WTC11 (cell line): ENCODE data around the gene CDY2B. TPM values are rescaled to one million over a fixed set of nuclear protein-coding genes. Genes with fewer than 3 reads are reported as not detected.
"Not testable (repeated sequence)": the region's sequence is repeated elsewhere in the genome, so short reads cannot be mapped to it uniquely, and the experiment has no call there.

Experiments
- ATAC-seq: fragments of 200-7000 bp; cut with Tn5 transposase; 2 replicates; pipeline ENCODE4 v1.10.0; 2021; ENCODE audit warnings: mild to moderate bottlenecking, moderate library complexity
- Bru-seq: library from RNA; stranded (reverse); fragments of 400-500 nt; gene quantifications from one replicate; lab custom pipeline; 2021; lab: Mats Ljungman, UMichigan
- CTCF ChIA-PET: fragments of 300-600 bp; sonication (Branson Sonifier 250); formaldehyde crosslinking; loops from one replicate; lab custom pipeline; 2021; ENCODE audit warnings: antibody characterized with exemption; lab: Charles Lee
- POLR2A ChIA-PET: fragments of 350-600 bp; sonication (Branson Sonifier 250); formaldehyde crosslinking; loops from one replicate; lab custom pipeline; 2021; ENCODE audit warnings: antibody characterized with exemption; lab: Charles Lee
- DNase-seq: peaks from one replicate; pipeline ENCODE4 v3.0.0; 2021; ENCODE audit warnings: low spot score
- H3K27ac Mint-ChIP-seq: 2 replicates; pipeline ENCODE4 v1.8.0; 2021; ENCODE audit warnings: mixed read lengths
- H3K27me3 Mint-ChIP-seq: 2 replicates; pipeline ENCODE4 v1.8.0; 2021; ENCODE audit warnings: low read depth, mild to moderate bottlenecking, moderate library complexity, mixed read lengths
- H3K36me3 Mint-ChIP-seq: 2 replicates; pipeline ENCODE4 v1.8.0; 2021; ENCODE audit warnings: mixed read lengths
- H3K4me1 Mint-ChIP-seq: 2 replicates; pipeline ENCODE4 v1.8.0; 2022; ENCODE audit warnings: mixed read lengths
- H3K4me3 Mint-ChIP-seq: 2 replicates; pipeline ENCODE4 v1.8.0; 2021; ENCODE audit warnings: mild to moderate bottlenecking, moderate library complexity, mixed read lengths
- H3K9me3 Mint-ChIP-seq: 2 replicates; pipeline ENCODE4 v1.8.0; 2021; ENCODE audit warnings: mixed read lengths
- long read RNA-seq, 3 experiments: library from RNA in 1 of 3; library from capped mRNA in 1 of 3; library from polyadenylated mRNA in 1 of 3; unstranded in 2 of 3; stranded (forward) in 1 of 3; transcript quantifications; one replicate each; pipeline ENCODE4 v2.0.0, GENCODE V29; 2021
- total RNA-seq: library from RNA; stranded (reverse); gene quantifications from 3 replicates; pipeline ENCODE4 v1.2.3, GENCODE V29; 2021

Gene CDY2B
- total RNA-seq (not detected in 3 replicates), Bru-seq, nascent RNA (not detected)
- long read RNA-seq, experiment 1, result 0 reads
- long read RNA-seq, experiment 2, result 0 reads
- long read RNA-seq, experiment 3, result 0 reads

GRCh38 chrY:17880120-17880519 lies at the start of gene CDY2B:
CDY2B (minus strand) TSS chrY:17880220; CDS start chrY:17879892, 328 bp downstream.
- H3K27ac Mint-ChIP-seq, H3K27me3 Mint-ChIP-seq, POLR2A ChIA-PET, CTCF ChIA-PET, H3K4me1 Mint-ChIP-seq, ATAC-seq, DNase-seq, H3K4me3 Mint-ChIP-seq, H3K36me3 Mint-ChIP-seq, H3K9me3 Mint-ChIP-seq: not testable (repeated sequence)

- CTCF ChIA-PET, DNase-seq, H3K27ac Mint-ChIP-seq, H3K4me3 Mint-ChIP-seq, ATAC-seq, H3K36me3 Mint-ChIP-seq, H3K27me3 Mint-ChIP-seq, POLR2A ChIA-PET, H3K4me1 Mint-ChIP-seq, H3K9me3 Mint-ChIP-seq: not testable (repeated sequence)
Measured at GRCh38 chrY:17908009-17908408, 28.0 kb upstream of the CDY2B start.

- POLR2A ChIA-PET, H3K27me3 Mint-ChIP-seq, ATAC-seq, H3K9me3 Mint-ChIP-seq, H3K27ac Mint-ChIP-seq, H3K4me3 Mint-ChIP-seq, DNase-seq, CTCF ChIA-PET, H3K36me3 Mint-ChIP-seq, H3K4me1 Mint-ChIP-seq: not testable (repeated sequence)
Measured at GRCh38 chrY:17907351-17907750, 27.3 kb upstream of the CDY2B start.

GRCh38 chrY:17881697-17882096 lies 1.7 kb upstream of the CDY2B start:
- H3K4me3 Mint-ChIP-seq, H3K9me3 Mint-ChIP-seq, H3K36me3 Mint-ChIP-seq, H3K27ac Mint-ChIP-seq, H3K4me1 Mint-ChIP-seq, CTCF ChIA-PET, POLR2A ChIA-PET, H3K27me3 Mint-ChIP-seq, DNase-seq, ATAC-seq: not testable (repeated sequence)

GRCh38 chrY:17876767-17877166 lies 3.3 kb downstream of the CDY2B start:
- H3K4me1 Mint-ChIP-seq, CTCF ChIA-PET, H3K27me3 Mint-ChIP-seq, H3K36me3 Mint-ChIP-seq, DNase-seq, H3K9me3 Mint-ChIP-seq, ATAC-seq, POLR2A ChIA-PET, H3K4me3 Mint-ChIP-seq, H3K27ac Mint-ChIP-seq: not testable (repeated sequence)

- H3K27ac Mint-ChIP-seq, POLR2A ChIA-PET, ATAC-seq, DNase-seq, H3K27me3 Mint-ChIP-seq, CTCF ChIA-PET, H3K4me3 Mint-ChIP-seq, H3K4me1 Mint-ChIP-seq, H3K9me3 Mint-ChIP-seq, H3K36me3 Mint-ChIP-seq: not testable (repeated sequence)
Measured at GRCh38 chrY:17875401-17875800, 4.6 kb downstream of the CDY2B start.

- H3K4me3 Mint-ChIP-seq, H3K27me3 Mint-ChIP-seq, H3K9me3 Mint-ChIP-seq, POLR2A ChIA-PET, H3K4me1 Mint-ChIP-seq, ATAC-seq, CTCF ChIA-PET, DNase-seq, H3K36me3 Mint-ChIP-seq, H3K27ac Mint-ChIP-seq: not testable (repeated sequence)
Measured at GRCh38 chrY:17871194-17871903, 8.7 kb downstream of the CDY2B start.

GRCh38 chrY:17870737-17871136 lies 9.3 kb downstream of the CDY2B start:
- H3K4me3 Mint-ChIP-seq, H3K9me3 Mint-ChIP-seq, DNase-seq, POLR2A ChIA-PET, H3K27me3 Mint-ChIP-seq, H3K27ac Mint-ChIP-seq, CTCF ChIA-PET, ATAC-seq, H3K4me1 Mint-ChIP-seq, H3K36me3 Mint-ChIP-seq: not testable (repeated sequence)

GRCh38 chrY:17867850-17868249 lies 12.2 kb downstream of the CDY2B start:
- POLR2A ChIA-PET, H3K4me3 Mint-ChIP-seq, H3K36me3 Mint-ChIP-seq, H3K4me1 Mint-ChIP-seq, DNase-seq, ATAC-seq, H3K9me3 Mint-ChIP-seq, H3K27ac Mint-ChIP-seq, CTCF ChIA-PET, H3K27me3 Mint-ChIP-seq: not testable (repeated sequence)

- H3K9me3 Mint-ChIP-seq, DNase-seq, H3K27ac Mint-ChIP-seq, ATAC-seq, CTCF ChIA-PET, H3K27me3 Mint-ChIP-seq, H3K36me3 Mint-ChIP-seq, H3K4me1 Mint-ChIP-seq, H3K4me3 Mint-ChIP-seq, POLR2A ChIA-PET: not testable (repeated sequence)
Measured at GRCh38 chrY:17860634-17861033, 19.4 kb downstream of the CDY2B start.

- H3K27me3 Mint-ChIP-seq, DNase-seq, H3K36me3 Mint-ChIP-seq, CTCF ChIA-PET, H3K4me1 Mint-ChIP-seq, ATAC-seq, H3K9me3 Mint-ChIP-seq, POLR2A ChIA-PET, H3K4me3 Mint-ChIP-seq, H3K27ac Mint-ChIP-seq: not testable (repeated sequence)
Measured at GRCh38 chrY:17856963-17857848, 22.8 kb downstream of the CDY2B start.

- POLR2A ChIA-PET, H3K27ac Mint-ChIP-seq, H3K9me3 Mint-ChIP-seq, H3K36me3 Mint-ChIP-seq, DNase-seq, H3K4me3 Mint-ChIP-seq, CTCF ChIA-PET, ATAC-seq, H3K27me3 Mint-ChIP-seq, H3K4me1 Mint-ChIP-seq: not testable (repeated sequence)
Measured at GRCh38 chrY:17856508-17856907, 23.5 kb downstream of the CDY2B start.
